K562 (cell line): ENCODE data around the gene CREB3L2.

Source experiments
- CBX1 ChIP-seq: sonication (generic); IDR thresholded peaks from 2 replicates; pipeline ENCODE4 v1.6.1; 2016; ENCODE audit warnings: antibody characterized with exemption, low read depth, mild to moderate bottlenecking
- TF ChIP-seq, protein P1 (sequence below): sonication (generic); formaldehyde crosslinking; IDR thresholded peaks from 2 replicates; pipeline ENCODE4 v1.8.0; 2022; ENCODE audit warnings: missing genetic modification reagents, mild to moderate bottlenecking, borderline replicate concordance

DNA sequence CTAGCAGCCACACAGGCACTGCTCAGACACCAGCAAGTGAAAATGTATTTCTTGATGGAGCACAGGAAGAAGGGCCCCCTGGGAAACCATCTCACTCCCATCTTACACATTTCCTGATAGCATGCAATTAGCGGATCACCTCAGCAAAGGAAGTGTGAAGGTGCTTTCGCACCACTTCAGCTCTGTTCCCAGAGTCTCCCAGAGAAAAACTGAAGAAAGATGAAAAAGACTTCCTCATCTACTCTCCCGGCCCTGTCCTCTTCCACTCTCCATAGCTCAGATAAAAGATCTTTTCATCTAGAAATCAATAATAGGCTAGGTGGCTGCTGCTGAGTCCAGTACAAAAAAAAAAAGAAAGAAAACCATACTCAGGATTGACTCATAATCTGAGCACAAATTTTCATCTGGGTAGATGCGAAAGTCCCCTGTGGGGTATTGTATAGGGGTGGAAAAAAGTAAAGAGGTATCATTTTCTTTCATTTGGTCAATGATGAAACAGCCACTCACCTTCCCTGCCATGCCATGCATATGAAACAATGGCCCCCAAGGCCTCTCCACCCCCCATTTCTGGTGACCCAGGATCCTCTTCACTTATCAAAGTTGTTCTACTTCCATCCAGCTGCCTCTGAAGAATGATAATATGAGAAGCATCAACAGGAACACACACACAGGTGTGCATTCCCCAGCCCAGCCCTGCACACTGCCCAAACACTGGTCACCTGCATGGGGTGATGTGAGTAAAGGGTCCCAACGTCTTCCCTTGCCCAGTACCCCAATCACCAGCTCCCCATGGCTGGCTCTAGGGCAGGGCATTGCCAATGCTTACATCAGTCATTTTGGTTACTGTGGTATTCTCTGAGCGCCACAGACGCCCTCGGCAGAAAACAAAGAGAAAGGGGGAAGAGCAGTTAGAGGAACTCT is 106.3 kb downstream of the CREB3L2 start:
- TF ChIP-seq, protein P1, sequence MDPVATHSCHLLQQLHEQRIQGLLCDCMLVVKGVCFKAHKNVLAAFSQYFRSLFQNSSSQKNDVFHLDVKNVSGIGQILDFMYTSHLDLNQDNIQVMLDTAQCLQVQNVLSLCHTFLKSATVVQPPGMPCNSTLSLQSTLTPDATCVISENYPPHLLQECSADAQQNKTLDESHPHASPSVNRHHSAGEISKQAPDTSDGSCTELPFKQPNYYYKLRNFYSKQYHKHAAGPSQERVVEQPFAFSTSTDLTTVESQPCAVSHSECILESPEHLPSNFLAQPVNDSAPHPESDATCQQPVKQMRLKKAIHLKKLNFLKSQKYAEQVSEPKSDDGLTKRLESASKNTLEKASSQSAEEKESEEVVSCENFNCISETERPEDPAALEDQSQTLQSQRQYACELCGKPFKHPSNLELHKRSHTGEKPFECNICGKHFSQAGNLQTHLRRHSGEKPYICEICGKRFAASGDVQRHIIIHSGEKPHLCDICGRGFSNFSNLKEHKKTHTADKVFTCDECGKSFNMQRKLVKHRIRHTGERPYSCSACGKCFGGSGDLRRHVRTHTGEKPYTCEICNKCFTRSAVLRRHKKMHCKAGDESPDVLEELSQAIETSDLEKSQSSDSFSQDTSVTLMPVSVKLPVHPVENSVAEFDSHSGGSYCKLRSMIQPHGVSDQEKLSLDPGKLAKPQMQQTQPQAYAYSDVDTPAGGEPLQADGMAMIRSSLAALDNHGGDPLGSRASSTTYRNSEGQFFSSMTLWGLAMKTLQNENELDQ (CRISPR knock-in tag): no peak
- no peak for TF ChIP-seq CBX1
